ENCODE measurements around the gene C1orf115.

- TF ChIP-seq CTCF (optimal IDR thresholded peaks at IDR 0.05 in 1 of 3, IDR thresholded peaks at IDR 0.05 in 1 of 3, conservative IDR thresholded peaks at IDR 0.05 in 1 of 3; ENCODE audit: extremely low read depth in 1 of 3, insufficient read depth in 2 of 3, low read length in 3 of 3) (no peak), EZH2 (IDR thresholded peaks at IDR 0.05; ENCODE audit: low read length) (no peak)
These were observed 1.0 kb downstream of the C1orf115 start for GRCh38 chr1:220691053-220691684.

Data from keratinocyte (primary cell).